Prostate gland (tissue), 2 donors: ENCODE results near the gene MBOAT2.

Source experiments
- POLR2A ChIP-seq: fragments of 450-650 bp; IDR thresholded peaks from one replicate; pipeline ENCODE4 v1.6.1; 2016; ENCODE audit warnings: antibody characterized with exemption, mild to moderate bottlenecking
- POLR2AphosphoS5 ChIP-seq: sonication (generic); formaldehyde crosslinking; IDR thresholded peaks from one replicate; pipeline ENCODE4 v1.6.1; 2017; ENCODE audit warnings: antibody characterized with exemption
- TF ChIP-seq, protein P1 (sequence below), 4 experiments: fragments of 200-600 bp in 2 of 4; fragments of 450-650 bp in 2 of 4; sonication (generic) in 2 of 4; IDR thresholded peaks; 1 replicate in 3 of 4; 2 replicates in 1 of 4; pipeline ENCODE4 v1.5.1; 2016 to 2019; ENCODE audit warnings: antibody characterized with exemption in 4 of 4, mild to moderate bottlenecking in 2 of 4, moderate library complexity in 2 of 4

- TF ChIP-seq POLR2AphosphoS5 (no peak), POLR2A (no peak)
- TF ChIP-seq, protein P1, sequence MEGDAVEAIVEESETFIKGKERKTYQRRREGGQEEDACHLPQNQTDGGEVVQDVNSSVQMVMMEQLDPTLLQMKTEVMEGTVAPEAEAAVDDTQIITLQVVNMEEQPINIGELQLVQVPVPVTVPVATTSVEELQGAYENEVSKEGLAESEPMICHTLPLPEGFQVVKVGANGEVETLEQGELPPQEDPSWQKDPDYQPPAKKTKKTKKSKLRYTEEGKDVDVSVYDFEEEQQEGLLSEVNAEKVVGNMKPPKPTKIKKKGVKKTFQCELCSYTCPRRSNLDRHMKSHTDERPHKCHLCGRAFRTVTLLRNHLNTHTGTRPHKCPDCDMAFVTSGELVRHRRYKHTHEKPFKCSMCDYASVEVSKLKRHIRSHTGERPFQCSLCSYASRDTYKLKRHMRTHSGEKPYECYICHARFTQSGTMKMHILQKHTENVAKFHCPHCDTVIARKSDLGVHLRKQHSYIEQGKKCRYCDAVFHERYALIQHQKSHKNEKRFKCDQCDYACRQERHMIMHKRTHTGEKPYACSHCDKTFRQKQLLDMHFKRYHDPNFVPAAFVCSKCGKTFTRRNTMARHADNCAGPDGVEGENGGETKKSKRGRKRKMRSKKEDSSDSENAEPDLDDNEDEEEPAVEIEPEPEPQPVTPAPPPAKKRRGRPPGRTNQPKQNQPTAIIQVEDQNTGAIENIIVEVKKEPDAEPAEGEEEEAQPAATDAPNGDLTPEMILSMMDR (IDR thresholded peaks at IDR 0.05) = no peak
Measured at GRCh38 chr2:8935982-8936381, 67.5 kb downstream of the MBOAT2 start.
